Suppressor macrophage treated with lipopolysaccharide for 4 hours (primary cell): ENCODE measurements around the gene HTR3A.
A peak's percentile ranks its signal among the peaks of the same experiment; 100 is the strongest.
"Not testable (repeated sequence)": the region's sequence is repeated elsewhere in the genome, so short reads cannot be mapped to it uniquely, and the experiment has no call there.

Experiments used
- DNase-seq: peaks from one replicate; pipeline ENCODE4 v3.0.0-alpha.2; 2020

The HTR3A gene

DNA sequence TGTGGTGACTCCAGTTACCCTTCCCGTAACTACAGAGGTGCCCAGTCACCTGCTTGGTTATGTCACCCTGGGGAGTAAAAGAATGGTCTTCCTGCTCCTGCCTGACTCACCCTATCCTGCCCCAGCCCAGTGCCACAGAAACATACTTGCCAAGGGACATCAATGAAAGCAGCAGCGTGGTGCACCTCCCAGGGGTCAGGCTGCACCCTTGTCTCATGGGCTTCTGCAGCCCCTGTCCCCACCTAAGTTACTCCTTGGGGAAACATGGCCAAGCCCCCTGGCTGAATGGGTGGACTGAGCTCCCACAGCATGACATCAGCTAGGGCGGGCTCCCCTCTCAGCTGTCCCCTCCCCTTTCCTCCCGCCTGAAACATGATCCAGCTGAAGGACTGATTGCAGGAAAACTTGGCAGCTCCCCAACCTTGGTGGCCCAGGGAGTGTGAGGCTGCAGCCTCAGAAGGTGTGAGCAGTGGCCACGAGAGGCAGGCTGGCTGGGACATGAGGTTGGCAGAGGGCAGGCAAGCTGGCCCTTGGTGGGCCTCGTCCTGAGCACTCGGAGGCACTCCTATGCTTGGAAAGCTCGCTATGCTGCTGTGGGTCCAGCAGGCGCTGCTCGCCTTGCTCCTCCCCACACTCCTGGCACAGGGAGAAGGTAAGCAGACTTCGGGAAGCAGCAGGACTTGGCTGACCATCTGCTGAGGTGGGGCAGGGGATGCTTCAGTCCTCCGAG, at the start of gene HTR3A:
HTR3A (plus strand) TSS at position 368 of the 730 bp plus-strand sequence; CDS start at position 586, 218 bp downstream.
- DNase-seq = no peak

DNA sequence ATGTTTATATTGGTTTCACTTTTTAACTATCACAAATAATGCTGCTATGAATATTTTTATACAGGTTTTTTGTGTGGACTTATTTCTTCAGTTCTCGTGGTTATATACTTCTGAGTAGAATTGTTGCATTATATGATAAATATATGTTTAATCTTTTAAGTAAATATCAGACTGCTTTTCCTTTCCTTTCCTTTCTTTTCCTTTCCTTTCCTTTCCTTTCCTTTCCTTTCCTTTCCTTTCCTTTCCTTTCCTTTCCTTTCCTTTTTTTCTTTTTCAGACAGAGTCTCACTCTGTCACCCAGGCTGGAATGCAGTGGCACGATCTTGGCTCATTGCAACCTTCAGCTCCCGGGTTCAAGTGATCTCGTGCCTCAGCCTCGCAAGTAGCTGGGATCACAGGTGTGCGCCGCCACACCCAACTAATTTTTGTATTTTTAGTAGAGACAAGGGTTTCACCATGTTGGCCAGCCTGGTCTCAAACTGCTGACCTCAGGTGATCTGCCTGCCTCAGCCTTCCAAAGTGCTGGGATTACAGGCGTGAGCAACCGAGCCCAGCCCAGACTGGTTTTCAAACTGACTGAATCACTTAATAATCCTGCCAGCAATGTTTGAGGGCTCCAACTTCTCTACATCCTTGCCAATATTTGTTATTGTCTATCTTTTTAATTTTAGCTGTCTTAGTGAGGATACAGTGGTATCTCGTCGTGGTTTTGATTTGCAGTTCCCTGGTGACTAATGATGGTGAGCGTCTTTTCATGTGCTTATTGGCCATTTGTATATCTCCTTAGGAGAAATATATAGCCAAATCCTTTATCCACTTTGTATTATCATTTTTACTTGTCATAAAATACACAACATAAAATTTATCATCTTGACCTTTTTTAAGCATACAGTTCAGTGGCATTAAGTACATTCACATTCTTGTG, 48.4 kb upstream of the HTR3A start:
- no peak for DNase-seq

DNA sequence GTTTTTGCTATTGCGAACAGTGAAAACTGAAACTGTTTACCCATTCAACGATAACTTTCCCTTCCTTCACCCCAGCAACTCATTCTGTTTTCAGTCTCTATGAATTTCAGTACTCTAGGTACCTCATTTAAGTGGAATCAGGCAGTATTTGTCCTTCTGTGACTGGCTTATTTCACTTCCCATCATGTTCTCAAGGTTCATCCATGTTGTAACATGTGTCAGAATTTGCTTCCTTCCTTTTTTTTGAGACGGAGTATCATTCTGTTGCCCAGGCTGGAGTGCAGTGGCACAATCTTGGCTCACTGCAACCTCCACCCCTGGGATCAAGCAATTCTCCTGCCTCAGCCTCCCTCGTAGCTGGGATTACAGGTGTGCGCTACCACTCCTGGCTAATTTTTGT, 46.6 kb upstream of the HTR3A start:
- DNase-seq = peak; percentile 27

- DNase-seq = no peak
These were observed 42.1 kb upstream of the HTR3A start for GRCh38 chr11:113932788-113933187.

- not testable (repeated sequence) for DNase-seq
These were observed 40.7 kb upstream of the HTR3A start for GRCh38 chr11:113934193-113934592.

GRCh38 chr11:113934761-113935160, 40.1 kb upstream of the HTR3A start:
- DNase-seq = no peak

DNA sequence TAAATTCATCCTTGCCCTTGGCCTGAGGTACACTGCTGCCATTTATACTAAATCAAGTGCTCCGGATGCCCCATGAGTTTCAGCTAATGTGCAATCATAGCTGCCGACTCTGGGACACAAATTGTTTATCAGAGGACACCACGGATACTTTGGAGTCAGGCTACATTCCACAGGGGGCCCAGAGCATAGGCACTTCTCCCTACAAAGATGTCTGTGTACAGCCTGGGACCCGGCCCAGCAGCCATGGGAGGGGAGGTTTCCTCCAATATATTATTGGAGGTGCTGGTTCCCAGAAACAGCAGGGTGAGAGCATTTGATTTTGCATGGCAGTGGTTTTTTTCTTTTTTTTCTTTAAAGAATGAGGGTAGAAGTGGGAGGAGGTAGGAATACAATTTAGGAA, 39.0 kb upstream of the HTR3A start:
- DNase-seq = no peak

DNA sequence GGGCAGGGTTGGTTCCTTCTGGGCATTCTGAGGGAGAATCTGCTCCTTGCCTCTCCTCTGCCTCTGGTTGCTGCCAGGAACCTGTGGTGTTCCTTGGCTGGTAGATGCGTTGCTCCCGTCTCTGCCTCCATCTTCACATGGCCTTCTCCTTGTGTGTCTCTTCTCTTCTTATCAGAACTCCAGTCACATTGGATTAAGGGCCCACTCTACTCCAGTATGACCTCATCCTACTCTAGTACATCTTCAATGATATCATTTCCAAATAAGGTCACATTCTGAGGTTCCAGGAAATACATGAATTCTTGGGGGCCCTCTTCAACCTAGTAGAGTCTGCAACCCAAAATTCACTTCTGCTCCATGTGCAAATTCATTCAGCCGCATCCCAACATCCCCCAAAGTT, 37.0 kb upstream of the HTR3A start:
- no peak for DNase-seq

DNA sequence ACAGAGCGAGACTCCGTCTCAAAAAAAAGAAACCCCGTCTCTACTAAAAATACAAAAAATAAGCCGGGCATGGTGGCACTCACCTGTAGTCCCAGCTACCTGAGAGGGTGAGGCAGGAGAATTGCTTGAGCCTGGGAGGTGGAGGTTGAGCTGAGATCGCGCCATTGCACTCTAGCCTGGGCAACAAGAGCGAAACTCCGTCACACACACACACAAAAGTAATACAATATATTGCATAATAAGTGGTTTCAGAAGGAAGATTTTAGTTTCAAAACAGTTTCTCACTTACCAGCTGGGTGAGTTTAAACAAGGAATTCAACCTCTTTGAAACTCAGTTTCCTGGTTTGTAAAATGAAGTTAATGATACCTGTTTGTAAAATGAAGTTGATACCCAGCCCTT, 32.7 kb upstream of the HTR3A start:
- peak; percentile 28 for DNase-seq

GRCh38 chr11:113946162-113946561, 28.7 kb upstream of the HTR3A start:
- not testable (repeated sequence) for DNase-seq

DNA sequence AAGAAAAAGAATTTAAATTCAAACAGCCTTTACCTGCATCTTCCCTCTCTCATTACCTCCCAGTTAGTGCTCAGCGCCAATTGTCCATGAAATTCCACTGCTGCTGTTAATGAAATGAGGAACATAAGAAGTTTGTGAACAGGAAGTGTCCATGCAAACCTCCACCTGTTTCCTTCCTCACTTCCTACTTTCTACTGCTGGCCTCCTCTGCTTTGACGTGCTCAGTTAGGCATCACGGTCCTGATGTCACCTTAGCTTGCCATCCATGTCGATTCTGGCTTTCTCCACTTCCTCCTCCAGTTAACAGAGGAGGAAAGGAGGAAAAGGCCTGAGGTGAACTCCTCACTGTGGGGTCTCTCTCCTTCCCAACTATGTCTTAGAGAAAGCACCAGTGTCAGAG, 26.9 kb upstream of the HTR3A start:
- DNase-seq = no peak

- no peak for DNase-seq
These were observed 25.0 kb upstream of the HTR3A start for GRCh38 chr11:113949891-113950290.

DNA sequence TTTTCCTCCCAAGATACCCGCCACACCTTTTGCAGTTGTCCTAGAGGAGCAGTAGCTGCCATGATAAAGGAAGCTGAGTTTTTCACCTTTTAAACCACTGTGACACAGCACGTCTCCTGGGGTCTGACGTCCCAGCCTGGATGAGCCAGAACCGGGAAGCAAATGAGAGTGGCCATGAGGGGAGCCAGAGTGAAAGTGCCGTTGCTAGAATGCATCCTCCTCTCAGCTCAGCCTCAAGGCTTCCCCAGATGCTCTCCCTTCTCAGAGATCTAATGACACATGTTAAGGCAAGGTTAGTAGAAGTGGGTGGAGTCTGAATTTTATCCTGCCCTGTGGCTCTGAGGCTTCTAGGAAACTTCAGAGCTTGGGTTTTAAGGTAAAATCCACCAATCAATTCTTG, 23.4 kb upstream of the HTR3A start:
- no peak for DNase-seq

DNA sequence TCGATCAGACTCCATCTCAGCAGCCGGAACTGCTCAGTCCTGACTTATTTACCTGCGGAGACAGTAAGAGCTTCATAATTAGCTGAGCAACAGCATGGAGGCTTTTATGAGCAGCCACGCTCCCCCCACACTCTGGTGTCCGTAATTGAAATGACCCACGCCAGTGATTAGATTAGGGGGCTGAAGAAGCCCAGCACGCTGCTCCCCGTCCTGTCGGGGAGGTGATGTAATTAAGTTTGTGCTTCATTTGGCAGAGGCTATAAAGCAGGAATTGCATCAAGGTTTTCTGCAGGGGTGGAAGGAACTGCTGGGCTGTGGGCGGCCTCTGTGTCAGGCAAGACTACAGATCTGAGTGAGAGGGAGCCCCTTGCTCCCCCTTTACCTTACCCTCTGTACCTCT, 22.8 kb upstream of the HTR3A start:
- peak; percentile 21 for DNase-seq

DNA sequence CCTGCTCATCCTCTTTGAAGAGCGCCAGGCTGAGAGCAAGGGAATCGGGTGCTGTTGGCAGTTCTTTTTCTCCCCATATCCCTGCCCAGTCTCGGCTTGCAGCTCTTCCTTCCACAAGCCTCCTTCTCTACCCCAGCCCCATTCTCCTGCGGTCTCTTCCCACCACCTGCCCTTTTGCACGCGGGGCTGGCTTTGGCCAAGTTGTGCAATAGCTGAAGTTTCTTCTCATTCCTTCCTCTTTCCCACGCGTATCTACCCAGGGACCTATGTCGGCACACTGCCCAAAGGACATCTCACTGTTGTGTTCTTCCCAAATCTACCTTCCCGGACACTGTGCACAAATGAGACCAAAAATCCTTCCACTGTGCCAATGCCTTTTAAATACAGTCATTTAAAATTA, 22.3 kb upstream of the HTR3A start:
- DNase-seq = peak; percentile 65

- no peak for DNase-seq
These were observed 20.7 kb upstream of the HTR3A start for GRCh38 chr11:113954235-113954634.

DNA sequence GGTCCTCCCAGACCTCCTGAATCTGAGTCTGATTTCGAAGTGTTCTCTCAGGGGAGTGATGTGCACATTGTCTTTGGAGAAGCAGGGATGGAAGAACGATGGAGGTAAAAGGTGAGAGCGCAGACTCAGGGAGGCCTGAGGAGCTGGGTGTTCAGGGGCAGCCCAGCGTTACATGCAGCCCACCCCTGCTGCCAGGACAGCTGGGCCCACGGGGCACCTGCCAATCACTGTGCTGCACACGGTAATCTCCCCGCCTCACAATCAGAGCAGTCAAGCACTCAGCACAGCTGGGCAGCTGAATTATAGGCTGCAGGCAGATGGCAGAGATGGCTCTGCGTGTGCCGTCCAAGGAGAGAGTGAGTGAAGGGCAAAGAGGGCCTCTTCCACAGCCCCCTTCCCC, 17.9 kb upstream of the HTR3A start:
- no peak for DNase-seq

DNA sequence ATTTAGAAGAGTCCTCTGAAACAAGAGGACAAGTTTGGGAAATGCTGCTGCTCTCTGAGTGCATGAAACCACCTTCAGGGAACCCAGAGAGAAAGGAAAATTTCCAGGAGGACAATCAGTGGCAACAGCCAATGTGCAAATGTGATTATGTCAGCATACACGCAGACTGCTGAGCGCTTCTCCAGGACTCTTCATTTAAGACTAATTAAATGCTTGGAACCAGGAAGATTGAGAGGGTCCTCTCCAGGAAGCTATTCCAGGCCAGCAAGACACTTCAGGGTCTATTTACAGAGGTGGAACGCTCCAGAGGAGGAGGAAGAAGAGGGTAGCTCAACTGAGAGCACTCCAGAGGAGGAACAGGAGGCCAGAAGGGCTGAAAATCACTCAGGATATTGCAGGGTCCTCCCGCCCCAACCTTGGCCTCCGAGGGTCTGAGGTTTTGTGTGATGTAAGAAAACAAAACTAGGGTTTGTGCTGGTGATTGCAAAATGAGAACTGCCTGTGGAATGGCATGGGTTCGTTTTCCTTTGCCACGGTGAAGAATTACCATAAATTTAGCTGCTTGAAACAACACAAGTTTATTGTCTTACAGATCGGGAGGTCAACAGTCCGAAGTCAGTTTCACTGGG, 14.1 kb upstream of the HTR3A start:
- DNase-seq = no peak

DNA sequence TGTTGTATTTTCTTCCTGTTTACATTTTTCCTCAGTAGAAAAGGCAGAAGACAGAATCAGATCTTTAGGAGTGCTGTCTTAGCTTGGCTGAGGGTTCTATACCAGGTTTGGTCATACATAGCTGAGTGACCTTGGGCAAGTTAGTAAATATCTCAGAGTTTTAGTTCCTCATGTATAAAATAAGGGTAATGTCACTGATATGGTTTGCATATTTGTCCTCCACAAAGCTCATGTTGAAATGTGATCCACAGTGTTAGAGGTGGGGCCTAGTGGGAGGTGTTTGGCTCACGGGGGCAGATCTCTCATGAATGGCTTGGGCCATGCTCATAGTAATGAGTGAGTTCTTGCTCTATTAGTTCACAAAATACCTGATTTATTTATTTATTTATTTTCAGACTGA, 7.5 kb upstream of the HTR3A start:
- no peak for DNase-seq

GRCh38 chr11:113971506-113972195, 3.3 kb upstream of the HTR3A start:
- DNase-seq = no peak

DNA sequence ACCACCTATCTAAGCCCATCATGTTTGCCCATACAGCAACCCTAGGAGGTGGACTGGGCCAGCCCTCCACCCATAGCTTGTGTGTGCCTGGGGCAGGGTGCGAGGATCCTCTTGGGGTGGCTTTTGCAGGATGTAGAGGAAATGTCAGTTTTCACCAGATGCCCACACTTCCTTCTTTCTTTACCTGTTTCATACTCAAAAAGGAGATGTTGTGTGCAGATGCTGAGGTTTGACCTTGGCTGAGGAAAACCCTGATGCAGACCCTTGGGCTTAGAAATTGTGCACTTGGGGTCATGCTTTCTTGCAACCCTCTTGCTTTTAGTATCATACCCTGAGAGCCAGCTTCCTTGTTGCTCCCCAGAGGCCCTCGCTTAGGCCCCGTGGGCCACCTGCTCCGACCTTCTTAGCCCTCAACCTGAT, 2.2 kb downstream of the HTR3A start:
- DNase-seq = no peak

DNA sequence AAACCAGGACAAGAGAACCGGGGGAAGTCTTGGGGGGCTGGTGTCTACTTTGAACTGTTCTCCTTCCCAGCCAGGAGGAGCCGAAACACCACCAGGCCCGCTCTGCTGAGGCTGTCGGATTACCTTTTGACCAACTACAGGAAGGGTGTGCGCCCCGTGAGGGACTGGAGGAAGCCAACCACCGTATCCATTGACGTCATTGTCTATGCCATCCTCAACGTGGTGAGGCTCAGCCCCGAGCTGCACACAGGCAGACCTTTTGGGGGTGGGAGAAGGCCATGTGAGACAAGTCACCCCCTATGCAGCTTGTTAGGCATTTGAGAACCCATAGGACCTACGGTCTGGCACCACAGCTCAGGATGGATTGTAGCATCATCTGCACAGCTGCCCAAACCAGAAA, 2.8 kb downstream of the HTR3A start:
- DNase-seq = no peak

- no peak for DNase-seq
These were observed 4.5 kb downstream of the HTR3A start for GRCh38 chr11:113979431-113979830.
